SU-DHL-6 (cell line): ENCODE data around the gene MESD.

Experiments used
- H2AFZ ChIP-seq: fragments of 200-600 bp; sonication (generic); 2 replicates; pipeline ENCODE4 v1.6.1; 2014; ENCODE audit warnings: low read depth, mild to moderate bottlenecking, moderate library complexity, mixed read lengths, antibody characterized with exemption, low read length; ENCODE audit not compliant: severe bottlenecking
- H3F3A ChIP-seq: fragments of 200-600 bp; shearing (Covaris generic); 2 replicates; pipeline ENCODE4 v1.6.0; 2016; ENCODE audit warnings: antibody characterized with exemption, mild to moderate bottlenecking; ENCODE audit not compliant: insufficient read depth
- H3K27ac ChIP-seq: fragments of 200-600 bp; sonication (generic); 2 replicates; pipeline ENCODE4 v1.5.1; 2016; ENCODE audit warnings: low read depth, mild to moderate bottlenecking, low read length, moderate library complexity, mixed read lengths
- H3K27me3 ChIP-seq: fragments of 200-600 bp; sonication (generic), shearing (Covaris generic); 2 replicates; pipeline ENCODE4 v1.6.0; 2014; ENCODE audit warnings: mild to moderate bottlenecking, low read length
- H3K36me3 ChIP-seq: fragments of 200-600 bp; sonication (generic); 2 replicates; pipeline ENCODE4 v1.6.1; 2014; ENCODE audit warnings: mild to moderate bottlenecking, low read length, mixed read lengths
- H3K4me2 ChIP-seq: fragments of 300-600, 200-600 bp; shearing (Covaris generic), sonication (generic); 2 replicates; pipeline ENCODE4 v1.6.0; 2014; ENCODE audit warnings: low read length, low read depth, mild to moderate bottlenecking; ENCODE audit not compliant: poor library complexity, severe bottlenecking
- H3K4me3 ChIP-seq: fragments of 200-600 bp; sonication (generic); 2 replicates; pipeline ENCODE4 v1.5.1; 2014; ENCODE audit warnings: antibody characterized with exemption, low read length, mild to moderate bottlenecking, mixed read lengths; ENCODE audit not compliant: insufficient read depth, poor library complexity, severe bottlenecking
- H3K79me2 ChIP-seq: fragments of 200-600 bp; sonication (generic); 2 replicates; pipeline ENCODE4 v1.6.1; 2014; ENCODE audit warnings: mild to moderate bottlenecking, low read length, moderate library complexity; ENCODE audit not compliant: insufficient read depth
- H3K9ac ChIP-seq: fragments of 200-600 bp; sonication (generic); 2 replicates; pipeline ENCODE4 v1.7.0; 2014; ENCODE audit warnings: mild to moderate bottlenecking, low read length
- H3K9me2 ChIP-seq: fragments of 200-600 bp; sonication (generic); replicated peaks from 2 replicates; pipeline ENCODE4 v1.6.1; 2014; ENCODE audit warnings: low read length; ENCODE audit not compliant: insufficient read depth
- H3K9me3 ChIP-seq: fragments of 200-600 bp; sonication (generic); 2 replicates; pipeline ENCODE4 v1.6.1; 2014; ENCODE audit warnings: low read length, mixed read lengths; ENCODE audit not compliant: insufficient read depth
- H4K20me1 ChIP-seq: fragments of 200-600 bp; sonication (generic); 2 replicates; pipeline ENCODE4 v1.6.1; 2014; ENCODE audit warnings: low read depth, mild to moderate bottlenecking, antibody characterized with exemption, low read length, moderate library complexity, mixed read lengths
- CTCF ChIP-seq: fragments of 200-600 bp; sonication (generic); IDR thresholded peaks from one replicate; pipeline ENCODE4 v1.5.1; 2017; ENCODE audit warnings: antibody characterized with exemption, mild to moderate bottlenecking, low read length, moderate library complexity; ENCODE audit not compliant: insufficient read depth, poor library complexity, severe bottlenecking
- EZH2phosphoT487 ChIP-seq: fragments of 200-600 bp; sonication (generic), shearing (Covaris generic); conservative IDR thresholded peaks from 2 replicates; pipeline ENCODE4 v1.6.1; 2018; ENCODE audit warnings: mild to moderate bottlenecking, antibody characterized with exemption, low read length, moderate library complexity, mixed read lengths

MESD gene

GRCh38 chr15:80976851-80977250, 12.8 kb downstream of the MESD start:
- H3K4me2 ChIP-seq, result no peak overlapping the region
- H3K79me2 ChIP-seq, result peaks cover 6% of the 10 kb centered on the region; the same call in 1 of the 2 replicates
- no peaks in the 10 kb centered on the region for H3K9me3 ChIP-seq
- H3F3A ChIP-seq, result no peaks in the 10 kb centered on the region; the same call in 1 of the 2 replicates
- no peak overlapping the region for H2AFZ ChIP-seq
- H3K9me2 ChIP-seq, result no peaks in the 10 kb centered on the region
- H3K27me3 ChIP-seq, result no peaks in the 10 kb centered on the region
- no peak overlapping the region for H3K9ac ChIP-seq
- TF ChIP-seq CTCF (no peak), EZH2phosphoT487 (no peak)
- H4K20me1 ChIP-seq, result no peaks in the 10 kb centered on the region
- peaks cover 10% of the 10 kb centered on the region; the same call in 1 of the 2 replicates for H3K36me3 ChIP-seq
- no peak overlapping the region for H3K27ac ChIP-seq
- H3K4me3 ChIP-seq, result no peak overlapping the region

DNA sequence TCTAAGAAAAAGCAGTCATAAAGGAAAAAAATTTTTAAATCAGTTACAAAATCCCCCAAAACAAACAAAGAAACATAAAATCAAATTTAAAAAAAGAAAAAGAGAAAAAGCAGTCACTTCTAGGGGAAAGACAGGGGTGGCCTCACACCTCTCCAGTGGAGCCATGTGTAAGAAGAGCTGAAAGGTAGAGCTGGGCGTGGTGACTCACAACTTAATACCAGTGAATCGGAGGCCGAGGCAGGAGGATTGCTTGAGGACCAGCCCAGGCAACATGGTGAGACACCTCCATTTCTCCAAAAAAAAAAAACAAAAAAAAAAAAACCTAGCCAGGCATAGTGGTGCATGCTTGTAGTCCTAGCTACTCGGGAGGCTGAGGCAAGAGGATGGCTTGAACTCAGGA, 14.7 kb downstream of the MESD start:
- Histone ChIP-seq H3K4me2 (no peak overlapping the region), H2AFZ (no peak overlapping the region)
- TF ChIP-seq EZH2phosphoT487, result no peak
- TF ChIP-seq CTCF, result no peak

DNA sequence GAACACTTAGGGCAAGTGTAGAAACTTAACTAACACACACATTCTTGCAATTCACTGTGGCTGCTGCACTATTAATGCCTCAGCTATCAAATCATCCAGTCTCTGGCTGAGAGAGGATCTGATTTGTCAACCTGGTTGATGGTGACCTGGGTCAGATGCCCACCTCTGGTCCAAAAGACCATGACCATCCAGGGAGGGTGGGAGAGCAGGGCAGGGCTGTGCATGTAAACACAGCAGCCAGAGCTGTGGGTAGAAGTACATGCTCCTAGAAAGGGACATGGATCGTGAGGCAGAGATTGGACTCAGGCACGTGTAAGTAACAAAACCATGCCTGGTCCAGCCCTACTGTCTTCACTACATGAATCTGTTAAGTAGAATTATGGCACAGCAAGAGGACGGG, 17.3 kb downstream of the MESD start:
- Histone ChIP-seq H3K79me2 (peaks cover 5% of the 10 kb centered on the region; the same call in 1 of the 2 replicates), H3K4me3 (no peak overlapping the region), H3K9me3 (no peaks in the 10 kb centered on the region), H3F3A (no peaks in the 10 kb centered on the region), H3K36me3 (no peaks in the 10 kb centered on the region), H2AFZ (no peak overlapping the region), H3K4me2 (no peak overlapping the region), H3K27ac (no peak overlapping the region), H4K20me1 (no peaks in the 10 kb centered on the region), H3K9ac (no peak overlapping the region), H3K27me3 (no peaks in the 10 kb centered on the region), H3K9me2 (no peaks in the 10 kb centered on the region)
- TF ChIP-seq EZH2phosphoT487, result no peak

More for the DNA sequence above, 14.7 kb downstream of the MESD start:
- Histone ChIP-seq H3K36me3 (peaks cover 4% of the 10 kb centered on the region; the same call in 1 of the 2 replicates), H3K4me3 (no peak overlapping the region), H3K79me2 (peaks cover 6% of the 10 kb centered on the region; the same call in 1 of the 2 replicates), H4K20me1 (no peaks in the 10 kb centered on the region), H3F3A (no peaks in the 10 kb centered on the region), H3K9me3 (no peaks in the 10 kb centered on the region), H3K9ac (no peak overlapping the region), H3K27ac (no peak overlapping the region), H3K27me3 (no peaks in the 10 kb centered on the region), H3K9me2 (no peaks in the 10 kb centered on the region)

- H3K27me3 ChIP-seq, result no peaks in the 10 kb centered on the region
- no peak overlapping the region for H3K4me3 ChIP-seq
- H3K27ac ChIP-seq, result no peak overlapping the region
- H3F3A ChIP-seq, result no peaks in the 10 kb centered on the region
- no peak overlapping the region for H3K4me2 ChIP-seq
- no peak overlapping the region for H2AFZ ChIP-seq
- no peaks in the 10 kb centered on the region for H3K36me3 ChIP-seq
- no peaks in the 10 kb centered on the region for H3K9me3 ChIP-seq
- TF ChIP-seq EZH2phosphoT487 (no peak), CTCF (no peak)
- no peaks in the 10 kb centered on the region for H3K79me2 ChIP-seq
- H3K9me2 ChIP-seq, result no peaks in the 10 kb centered on the region
- H3K9ac ChIP-seq, result no peak overlapping the region
- H4K20me1 ChIP-seq, result no peaks in the 10 kb centered on the region
Observed at GRCh38 chr15:80971143-80971542, 18.5 kb downstream of the MESD start.
